NCI-H345 treated with DMSO at 0.1 percent for 48 hours (cell line): ENCODE measurements around the gene CTXND1.

ENCODE experiments used
- DNase-seq: peaks from one replicate; lab custom pipeline; 2025; ENCODE audit not compliant: unreplicated experiment; lab: John Stamatoyannopoulos, UW

The CTXND1 gene

DNA sequence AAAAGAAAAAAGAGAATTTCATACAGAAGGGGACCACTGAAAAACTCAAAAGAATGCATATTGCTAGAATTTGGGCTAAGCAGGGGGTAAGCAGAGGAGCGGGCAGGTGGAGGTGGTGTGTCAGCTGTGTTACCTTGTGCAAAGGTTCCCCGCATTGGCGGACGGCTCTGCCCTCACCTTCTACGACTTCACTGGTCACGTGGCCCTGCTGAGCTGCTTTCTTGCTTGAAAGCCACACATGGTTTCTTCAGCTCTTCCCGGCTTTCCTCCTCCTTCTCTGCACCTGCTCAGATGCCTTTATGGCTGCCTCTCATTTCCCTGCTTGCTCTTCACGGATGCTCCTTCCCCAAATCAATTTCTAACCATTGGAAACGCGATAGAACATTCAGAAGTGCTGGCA lies 68.7 kb downstream of the CTXND1 start:
- no peak for DNase-seq

DNA sequence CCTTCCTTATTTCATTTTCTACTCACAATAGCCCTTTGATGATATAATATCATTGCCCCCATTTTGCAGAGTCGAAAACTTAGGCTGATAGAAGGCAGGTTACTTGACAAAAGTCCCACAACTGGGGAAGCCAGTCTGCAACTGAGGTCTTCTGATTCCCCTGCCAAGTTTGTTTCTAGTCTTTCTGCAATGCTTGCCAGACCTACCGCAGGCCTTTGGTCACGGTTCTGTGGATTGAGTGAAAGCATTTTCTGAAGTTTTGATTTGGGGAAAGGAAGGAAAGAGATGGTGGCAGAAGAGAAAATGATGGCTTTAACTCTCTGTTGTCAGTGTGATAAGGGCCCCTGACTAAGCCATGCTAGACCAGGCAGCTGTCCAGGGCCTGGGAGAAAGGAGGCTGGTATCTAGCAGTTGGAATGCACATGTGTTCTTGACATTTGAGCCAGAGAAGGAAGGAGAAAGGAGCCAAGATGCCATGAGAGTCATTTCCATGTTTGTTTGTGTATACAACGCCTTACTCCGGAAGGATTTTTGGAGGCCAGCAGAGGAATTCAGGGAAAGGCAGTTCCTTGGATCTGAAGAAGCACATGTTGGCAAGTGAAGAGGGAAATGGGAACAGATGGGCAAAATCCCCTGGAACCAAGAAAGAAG lies 69.3 kb downstream of the CTXND1 start:
- DNase-seq: no peak

DNA sequence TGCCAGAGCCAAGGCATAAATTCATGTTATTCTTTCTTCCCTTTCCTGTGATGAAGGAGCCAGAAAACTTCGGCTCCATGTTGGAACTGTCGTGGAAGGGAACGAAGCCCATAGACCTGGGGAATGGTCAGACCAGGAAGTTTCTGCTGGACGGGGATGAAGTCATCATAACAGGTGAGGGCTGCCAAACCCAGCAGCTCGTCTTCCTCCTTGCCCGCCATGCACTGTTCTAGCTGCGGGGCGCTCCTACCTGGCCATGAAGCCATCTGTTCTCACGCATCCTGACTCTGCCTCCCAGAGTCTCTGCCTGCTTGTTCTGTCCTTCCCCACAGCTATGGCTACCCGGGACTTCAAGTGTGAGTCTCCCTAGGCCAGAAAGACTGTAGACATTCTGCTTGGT lies 71.0 kb downstream of the CTXND1 start:
- DNase-seq: no peak

DNA sequence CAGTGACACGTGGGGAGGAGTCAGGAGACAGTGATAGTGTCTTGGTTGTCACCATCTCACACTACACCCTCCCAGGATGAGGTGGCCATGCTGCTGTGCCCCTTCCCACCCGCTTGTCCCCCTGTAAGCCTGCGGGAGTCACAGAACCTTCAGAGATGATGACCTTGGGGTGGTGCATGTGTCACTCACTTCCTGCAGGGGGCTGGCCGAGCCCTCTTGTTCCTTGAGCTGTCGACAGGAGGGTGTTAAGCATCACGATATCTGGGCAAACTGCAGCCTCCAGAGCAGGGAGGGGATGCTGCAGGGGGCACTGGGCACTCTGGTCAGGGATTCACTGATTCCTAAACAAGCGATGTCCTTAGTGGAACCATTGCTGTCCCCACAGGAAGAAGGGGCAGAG lies 71.5 kb downstream of the CTXND1 start:
- no peak for DNase-seq

DNA sequence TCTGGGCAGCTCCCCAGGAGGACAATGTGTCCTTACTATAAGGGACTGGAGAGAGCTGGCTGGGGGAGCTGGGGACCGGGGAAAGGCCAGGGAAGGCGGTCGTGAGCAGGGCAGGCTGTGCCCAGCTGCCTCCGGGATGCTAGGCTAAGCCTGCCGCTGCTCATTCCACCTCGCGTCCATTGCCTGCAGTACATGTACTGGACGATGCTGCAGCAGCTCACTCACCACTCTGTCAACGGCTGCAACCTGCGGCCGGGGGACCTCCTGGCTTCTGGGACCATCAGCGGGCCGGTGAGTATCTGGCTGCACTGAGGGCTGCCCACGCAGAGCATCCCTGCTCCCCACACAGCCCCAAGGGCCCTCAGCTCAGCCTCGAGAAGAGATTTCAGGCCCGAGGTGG lies 72.1 kb downstream of the CTXND1 start:
- DNase-seq: no peak

DNA sequence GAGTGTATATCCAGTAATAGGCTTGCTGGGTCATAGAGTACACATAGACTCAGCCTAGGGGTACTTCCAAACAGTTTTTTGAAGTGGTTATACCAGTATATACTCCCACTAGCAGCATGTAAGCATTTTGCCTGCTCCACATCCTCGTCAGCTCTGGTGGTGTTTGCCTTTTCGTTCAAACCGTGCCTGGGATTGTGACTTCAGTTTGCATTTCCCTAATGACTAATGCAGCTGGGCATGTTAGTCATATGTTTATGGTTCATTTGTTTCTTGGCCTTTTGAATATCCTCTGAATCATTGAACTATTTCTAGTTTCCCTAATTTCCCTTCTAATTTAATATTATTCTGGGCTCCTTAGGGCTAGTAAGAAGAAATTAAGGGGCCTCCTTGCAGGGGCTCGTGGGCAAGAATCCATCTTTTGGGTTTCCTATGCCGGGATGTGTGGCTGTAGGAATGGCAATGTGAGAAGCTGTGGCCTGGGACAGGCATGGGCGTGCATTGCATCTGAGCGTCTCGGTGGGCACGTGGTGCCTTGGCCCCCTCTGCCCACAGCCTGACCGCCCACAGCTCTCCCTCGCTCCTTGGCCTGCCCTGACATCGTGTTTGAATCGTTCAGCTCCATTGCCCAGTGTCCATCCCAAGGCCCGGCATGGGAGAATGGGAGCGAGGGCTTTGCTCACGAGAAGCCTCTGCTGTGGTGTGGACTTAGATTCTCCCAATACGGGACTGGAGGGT lies 72.8 kb downstream of the CTXND1 start:
- no peak for DNase-seq

DNA sequence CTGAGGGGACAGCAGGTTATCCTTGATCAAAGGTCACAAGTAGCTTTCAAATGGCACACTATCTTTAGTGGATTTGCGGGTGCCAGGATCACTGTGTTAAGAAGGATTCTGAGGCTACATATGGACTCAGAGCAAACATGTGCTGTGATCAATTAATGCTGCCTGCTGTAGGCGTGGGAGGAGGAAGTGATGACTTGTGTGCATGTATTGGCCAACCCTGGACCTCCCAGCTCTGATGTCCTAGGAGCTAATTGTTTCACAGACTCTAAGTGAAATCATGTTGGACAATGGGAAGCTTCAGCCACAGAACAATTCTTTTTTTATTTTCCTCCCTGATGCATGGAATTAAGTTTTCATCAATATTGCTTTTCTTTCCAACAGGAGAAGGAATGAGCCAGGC lies 74.9 kb downstream of the CTXND1 start:
- DNase-seq: no peak

DNA sequence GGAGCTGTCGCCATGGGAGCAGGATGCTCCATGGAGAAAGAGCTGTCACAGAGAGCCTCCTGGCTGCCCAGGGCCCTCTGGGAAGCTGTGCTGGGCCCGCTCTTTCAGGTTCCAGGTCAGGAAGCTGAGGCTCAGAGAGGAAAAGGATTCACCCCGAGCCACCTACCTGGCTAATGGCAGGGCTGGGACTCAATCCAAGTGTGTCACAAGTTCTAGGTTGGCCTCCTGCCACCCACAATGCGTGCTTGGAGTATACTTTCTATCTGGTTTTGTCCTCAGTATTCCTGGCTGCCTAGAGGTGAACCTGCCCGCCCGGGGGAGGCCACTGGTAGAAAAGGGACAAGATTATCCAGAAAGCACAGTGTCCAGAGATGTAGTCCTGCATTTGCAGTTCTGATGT lies 75.6 kb downstream of the CTXND1 start:
- no peak for DNase-seq

DNA sequence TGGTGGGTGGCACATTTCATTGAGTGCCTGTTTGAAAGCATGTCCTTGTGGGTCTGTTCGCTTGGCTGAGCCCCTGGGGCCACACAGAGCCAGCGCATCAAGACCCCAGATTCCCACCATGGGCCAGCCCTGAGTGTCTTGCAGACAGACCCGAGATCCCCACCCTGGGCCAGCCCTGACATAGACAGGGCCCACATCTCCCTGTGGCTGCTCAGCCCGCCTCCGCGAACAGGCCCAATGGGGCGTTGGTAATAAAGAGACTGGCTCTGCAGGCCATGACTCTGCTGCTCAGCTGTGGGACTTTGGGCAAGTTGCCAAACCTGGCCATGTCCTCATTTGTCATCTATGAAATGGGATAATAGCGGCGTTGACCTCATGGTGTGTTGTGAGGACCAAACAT lies 76.6 kb downstream of the CTXND1 start:
- DNase-seq: no peak

DNA sequence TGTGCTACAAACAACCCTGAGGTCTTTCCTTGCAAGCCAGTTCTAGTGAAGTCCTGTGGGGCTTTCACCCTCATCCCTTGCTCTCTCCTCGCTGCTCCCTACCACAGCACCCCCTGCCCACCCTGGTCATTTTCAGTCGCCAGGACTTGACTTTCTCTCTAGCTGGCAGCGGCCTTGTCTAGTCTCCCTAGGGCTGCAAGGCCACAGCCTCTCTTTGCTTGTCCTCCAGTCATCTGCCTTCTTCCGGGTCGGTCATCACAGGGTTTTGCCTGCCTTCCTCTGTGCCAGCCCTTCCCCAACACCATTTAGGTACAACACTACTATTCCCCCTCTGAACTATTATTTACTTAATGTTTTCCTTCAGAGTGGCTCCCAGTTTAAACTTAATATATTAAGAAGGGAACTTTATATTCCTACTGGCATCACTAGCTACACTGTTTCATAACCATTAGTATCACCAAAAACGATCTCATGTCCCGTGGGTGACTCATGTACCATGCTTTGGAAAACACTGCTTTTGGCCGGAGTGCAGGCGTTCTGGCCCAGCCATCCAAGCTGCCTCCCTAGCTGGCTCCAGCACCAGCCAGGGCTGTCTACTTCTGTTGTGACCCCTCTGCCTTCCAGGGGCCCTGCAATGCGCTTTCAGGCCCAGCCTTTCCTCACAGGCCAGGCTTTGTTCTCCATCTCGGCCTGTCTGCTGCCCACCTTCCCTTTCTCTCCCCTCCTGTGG lies 77.8 kb downstream of the CTXND1 start:
- no peak for DNase-seq

DNA sequence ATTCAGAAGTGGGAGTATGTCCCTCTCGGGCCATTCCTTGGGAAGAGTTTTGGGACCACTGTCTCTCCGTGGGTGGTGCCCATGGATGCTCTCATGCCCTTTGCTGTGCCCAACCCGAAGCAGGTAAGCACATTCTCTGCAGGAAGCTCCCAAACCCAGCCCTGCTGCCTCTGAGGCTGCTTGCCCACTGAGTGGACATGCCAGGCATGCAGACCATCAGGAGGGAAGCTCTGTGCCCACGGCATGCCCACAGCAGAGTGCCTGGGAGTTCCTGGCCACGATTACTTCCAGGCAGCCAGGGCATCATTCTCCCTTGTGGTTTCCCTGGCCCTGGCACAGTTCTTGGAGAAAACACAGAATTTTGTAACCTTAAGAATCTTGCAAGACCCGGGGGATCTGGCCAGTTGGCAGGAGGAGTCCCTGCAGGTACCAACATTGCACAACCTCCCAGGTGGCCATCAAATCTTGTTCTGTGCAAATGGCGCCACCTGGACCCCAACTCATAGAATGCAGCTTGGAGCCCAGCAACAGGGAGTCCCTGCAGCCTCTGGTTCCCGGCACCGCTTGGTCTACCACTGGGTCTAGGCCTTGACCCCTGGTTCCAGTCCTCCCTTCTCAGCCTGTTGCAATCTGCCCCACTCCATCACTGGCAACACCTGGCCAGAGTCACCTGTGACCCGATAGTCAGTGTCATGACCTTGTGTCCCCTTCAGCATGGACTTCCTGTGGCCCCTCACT lies 78.8 kb downstream of the CTXND1 start:
- no peak for DNase-seq

DNA sequence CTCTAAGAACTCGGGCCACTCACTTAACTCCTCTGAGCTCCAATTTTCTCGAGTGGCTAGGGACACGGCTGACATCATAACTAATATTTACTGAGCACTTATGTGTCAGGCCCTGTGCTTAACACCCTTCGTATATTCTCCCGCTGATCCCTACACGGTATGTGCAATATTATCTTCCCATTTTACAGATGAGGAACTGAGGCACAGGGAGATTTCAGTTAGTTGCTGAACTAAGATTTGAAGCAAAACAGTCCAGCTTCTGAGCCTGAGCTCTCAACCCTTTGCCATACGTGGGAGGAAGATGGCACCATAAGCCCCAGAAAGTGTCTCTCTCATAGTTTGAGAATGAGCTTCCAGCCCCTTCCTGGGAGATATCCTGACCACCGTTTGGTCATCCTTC lies 79.6 kb downstream of the CTXND1 start:
- no peak for DNase-seq

DNA sequence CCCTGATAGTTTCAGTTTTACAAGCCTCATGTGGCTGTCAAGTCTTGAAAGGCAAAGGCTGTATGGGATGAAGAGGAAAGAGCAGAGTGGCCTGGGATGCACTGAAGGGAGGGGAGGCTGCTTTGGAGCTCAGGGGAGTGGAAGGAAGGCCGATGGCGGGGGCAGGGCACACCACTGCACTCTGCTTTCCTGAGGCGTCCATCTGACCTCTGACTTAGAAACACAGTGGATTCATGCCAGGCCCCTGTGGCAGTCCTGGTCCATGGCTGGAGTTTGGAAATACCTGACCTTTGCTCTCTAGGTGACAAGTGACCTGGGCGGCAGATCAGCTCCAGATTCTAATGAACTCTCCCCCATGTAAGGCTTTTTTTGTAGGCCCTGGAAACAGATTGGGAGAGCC lies 80.2 kb downstream of the CTXND1 start:
- DNase-seq: no peak

DNA sequence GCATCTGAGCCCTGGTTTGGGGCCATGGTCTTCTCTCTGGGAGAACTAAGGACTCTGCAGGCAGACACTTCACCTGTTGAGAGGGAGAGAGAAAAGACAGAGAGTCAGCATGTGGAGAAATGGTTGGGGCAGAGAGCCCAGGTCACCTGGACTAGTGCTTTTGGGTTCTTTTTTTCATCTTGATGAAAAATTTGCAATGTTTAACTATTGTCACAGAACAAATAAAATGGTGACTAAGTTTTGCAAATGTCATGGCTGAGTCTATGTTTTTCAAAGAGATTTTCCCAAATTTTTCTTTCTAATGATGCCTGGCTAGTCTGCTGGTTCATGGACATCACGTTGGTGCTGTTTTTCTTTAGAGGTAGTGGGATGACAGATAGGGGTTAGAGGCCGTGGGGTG lies 81.4 kb downstream of the CTXND1 start:
- DNase-seq: no peak

DNA sequence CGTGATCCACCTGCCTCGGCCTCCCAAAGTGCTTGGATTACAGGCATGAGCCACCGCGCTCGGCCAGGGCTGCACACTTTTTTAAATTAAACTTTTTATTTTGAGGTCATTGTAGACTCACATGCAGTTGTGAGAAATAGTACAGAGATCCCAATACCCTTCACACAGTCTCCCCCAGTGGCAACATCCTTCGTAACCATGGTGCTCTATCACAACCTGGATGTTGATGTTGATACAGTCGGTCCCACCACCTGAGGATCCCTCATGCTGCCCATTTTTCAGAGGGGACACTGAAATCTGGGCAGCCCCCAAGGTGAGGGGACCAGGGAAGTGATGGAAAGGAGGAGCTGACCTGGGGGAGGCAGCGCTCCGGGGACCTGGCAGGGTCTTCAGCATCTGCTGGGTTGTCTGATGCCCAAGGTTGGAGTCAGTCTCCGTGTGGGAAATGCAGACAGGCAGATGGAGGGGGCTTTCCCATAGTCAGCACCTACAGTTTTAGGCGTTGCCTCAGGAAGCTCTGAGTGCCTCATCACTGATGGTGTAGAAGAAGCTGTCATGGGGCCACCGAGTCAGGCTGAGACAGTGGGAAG lies 82.2 kb downstream of the CTXND1 start:
- DNase-seq: no peak

DNA sequence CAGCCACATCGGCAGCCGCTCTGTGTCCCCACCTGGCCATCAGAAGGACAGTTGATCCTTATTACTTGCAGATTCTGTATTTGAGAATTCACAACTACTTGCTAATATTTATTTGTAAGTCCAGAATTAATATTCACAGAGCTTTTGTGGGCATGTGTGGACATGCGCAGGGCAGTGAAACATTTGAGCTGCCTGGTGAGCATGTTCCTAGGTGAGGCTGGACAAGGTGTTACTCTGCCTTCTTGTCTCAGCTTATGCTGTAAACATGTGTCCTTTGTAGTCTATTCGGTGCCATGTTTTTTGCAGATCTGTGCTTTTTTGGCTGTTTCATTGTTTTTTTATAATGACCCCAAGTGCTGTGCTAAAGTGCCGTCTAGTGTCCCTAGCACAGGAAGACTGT lies 83.6 kb downstream of the CTXND1 start:
- DNase-seq: no peak

DNA sequence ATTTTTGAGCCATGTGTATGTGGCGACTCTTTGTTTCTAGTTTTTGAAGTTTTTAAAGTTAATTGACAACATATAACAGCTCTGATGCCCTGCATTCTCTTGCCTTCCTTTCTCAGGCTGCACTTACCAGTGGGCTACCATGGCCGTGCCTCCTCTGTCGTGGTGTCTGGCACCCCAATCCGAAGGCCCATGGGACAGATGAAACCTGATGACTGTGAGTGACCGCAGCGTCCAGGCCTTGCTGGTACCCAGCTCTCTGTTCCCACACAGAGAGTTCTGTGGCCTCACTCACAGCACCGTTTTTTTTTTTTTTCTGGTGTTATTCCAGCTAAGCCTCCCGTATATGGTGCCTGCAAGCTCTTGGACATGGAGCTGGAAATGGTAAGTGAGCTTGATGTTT lies 84.1 kb downstream of the CTXND1 start:
- no peak for DNase-seq

DNA sequence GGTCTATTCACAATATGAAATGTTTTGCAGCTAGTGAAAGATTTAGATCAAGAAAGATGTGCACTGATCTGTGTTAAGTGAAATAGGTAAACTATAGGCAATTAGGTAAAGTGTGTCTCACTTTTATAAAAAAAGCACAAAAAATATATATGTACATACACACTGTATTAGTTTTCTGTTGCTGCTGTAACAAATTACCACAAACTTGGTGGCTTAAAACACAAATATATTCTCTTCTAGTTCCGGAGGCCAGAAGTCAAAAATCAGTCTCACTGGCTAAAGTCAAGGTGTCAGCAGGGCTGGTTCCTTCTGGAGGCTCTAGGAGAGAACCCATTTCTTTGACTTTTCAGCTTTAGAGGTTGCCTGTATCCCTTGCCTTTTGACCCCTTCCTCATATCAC lies 88.1 kb downstream of the CTXND1 start:
- DNase-seq: no peak

DNA sequence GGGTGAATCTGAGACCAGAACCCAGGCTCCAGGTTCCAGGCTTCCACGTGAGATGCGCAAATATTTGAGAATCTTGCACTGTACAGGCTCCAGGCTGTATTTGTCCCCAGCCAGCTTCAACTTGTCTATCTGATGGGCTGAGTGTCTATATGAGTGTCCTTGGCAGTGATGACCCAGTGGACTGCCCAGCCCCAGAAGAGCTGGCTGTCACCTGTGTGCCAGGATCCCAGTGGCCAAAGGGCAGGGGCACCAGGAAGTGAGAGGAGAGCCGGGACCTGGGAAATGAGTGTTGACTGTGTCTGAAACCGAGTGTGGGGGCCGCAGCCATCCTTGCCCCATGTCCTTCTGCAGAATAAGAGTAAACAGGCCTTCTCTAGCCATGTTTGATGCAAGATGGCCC lies 88.8 kb downstream of the CTXND1 start:
- DNase-seq: no peak

DNA sequence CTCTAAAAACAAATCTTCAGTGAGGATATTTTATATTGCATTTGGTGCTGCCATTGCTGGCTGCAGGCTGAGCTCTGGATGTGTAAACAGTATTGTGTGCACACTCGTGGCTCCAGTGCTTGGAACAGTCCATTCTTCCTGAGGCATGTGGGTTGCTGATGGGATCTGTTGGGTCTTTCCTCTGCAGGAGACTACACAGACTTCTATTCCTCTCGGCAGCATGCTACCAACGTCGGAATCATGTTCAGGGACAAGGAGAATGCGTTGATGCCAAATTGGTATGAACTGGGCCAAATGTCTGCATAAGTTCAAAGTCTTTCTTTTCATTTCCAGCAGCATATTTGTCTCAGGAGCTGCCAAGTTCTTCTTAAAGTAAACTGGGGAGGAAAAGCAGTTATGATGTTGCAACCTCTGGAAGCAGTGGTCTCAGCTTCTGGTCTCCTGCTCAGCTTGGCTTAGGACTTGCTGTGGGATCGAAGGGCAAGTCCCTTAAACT lies 89.9 kb downstream of the CTXND1 start:
- DNase-seq: no peak

DNA sequence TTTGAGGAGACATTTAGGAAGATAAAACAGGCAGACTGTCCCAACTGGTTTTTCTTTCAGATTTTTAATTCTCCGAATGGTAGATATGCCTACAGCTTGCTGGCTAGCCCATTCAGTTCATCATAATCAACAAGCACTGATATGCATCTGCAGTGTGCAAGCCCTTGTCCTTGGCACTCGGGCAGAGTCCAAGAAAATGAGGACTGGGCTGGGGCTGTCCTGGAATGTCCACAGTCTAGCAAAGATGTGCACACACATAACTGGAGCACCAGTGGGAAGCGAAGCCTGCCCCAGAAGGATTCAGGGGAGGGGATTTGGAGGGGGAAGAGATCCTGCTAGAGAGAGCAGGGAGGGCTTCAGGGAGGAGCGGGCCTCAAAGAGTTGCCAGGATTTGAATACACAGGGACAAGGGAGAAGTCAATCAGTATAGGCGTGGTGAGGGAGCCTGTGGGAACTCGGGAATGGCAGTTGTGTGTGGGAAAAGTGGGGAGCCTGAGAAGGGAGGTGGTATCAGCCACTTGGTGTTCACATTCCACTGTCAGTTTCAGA lies 90.5 kb downstream of the CTXND1 start:
- no peak for DNase-seq
